MM.1S (cell line): ENCODE measurements around the gene APBA1.

ENCODE experiments used
- DNase-seq: peaks from one replicate; pipeline ENCODE4 v3.0.0-alpha.2; 2015
- H2AFZ ChIP-seq: fragments of 300-600 bp; sonication (generic); 2 replicates; pipeline ENCODE4 v1.6.0; 2016; ENCODE audit warnings: antibody characterized with exemption, low read length
- H3F3A ChIP-seq: fragments of 300-600 bp; sonication (generic); 2 replicates; pipeline ENCODE4 v1.6.1; 2016; ENCODE audit warnings: mild to moderate bottlenecking, antibody characterized with exemption, low read length, moderate library complexity, mixed read lengths; ENCODE audit not compliant: insufficient read depth
- H3K27ac ChIP-seq: fragments of 300-600 bp; sonication (generic); 2 replicates; pipeline ENCODE4 v1.5.1; 2016; ENCODE audit warnings: mild to moderate bottlenecking, low read length
- H3K27me3 ChIP-seq: fragments of 300-600 bp; sonication (generic); replicated peaks from 2 replicates; pipeline ENCODE4 v1.6.0; 2016; ENCODE audit warnings: low read length; ENCODE audit not compliant: insufficient read depth
- H3K36me3 ChIP-seq: fragments of 300-600 bp; sonication (generic); replicated peaks from 2 replicates; pipeline ENCODE4 v1.6.1; 2016; ENCODE audit warnings: mild to moderate bottlenecking, low read length, mixed read lengths; ENCODE audit not compliant: insufficient read depth
- H3K4me1 ChIP-seq: fragments of 300-600 bp; sonication (generic); 2 replicates; pipeline ENCODE4 v1.6.1; 2016; ENCODE audit warnings: low read length, mixed read lengths
- H3K4me2 ChIP-seq: fragments of 300-600 bp; sonication (generic); 2 replicates; pipeline ENCODE4 v1.6.0; 2016; ENCODE audit warnings: low read depth, low read length
- H3K4me3 ChIP-seq: fragments of 300-600 bp; sonication (generic); 2 replicates; pipeline ENCODE4 v1.5.1; 2016; ENCODE audit warnings: low read length, mixed read lengths
- H3K79me2 ChIP-seq: fragments of 300-600 bp; sonication (generic); 2 replicates; pipeline ENCODE4 v1.6.1; 2016; ENCODE audit warnings: mixed run types, low read length, mixed read lengths
- H3K9ac ChIP-seq: fragments of 300-600 bp; sonication (generic); 2 replicates; pipeline ENCODE4 v1.6.1; 2016; ENCODE audit warnings: low read length, mixed read lengths
- H3K9me2 ChIP-seq: fragments of 300-600 bp; sonication (generic); replicated peaks from 2 replicates; pipeline ENCODE4 v1.6.1; 2016; ENCODE audit warnings: mild to moderate bottlenecking, low read length, mixed read lengths; ENCODE audit not compliant: insufficient read depth
- H3K9me3 ChIP-seq: fragments of 300-600 bp; sonication (generic); replicated peaks from 2 replicates; pipeline ENCODE4 v1.6.1; 2016; ENCODE audit warnings: mild to moderate bottlenecking, low read length, mixed read lengths; ENCODE audit not compliant: insufficient read depth
- H4K20me1 ChIP-seq: fragments of 300-600 bp; sonication (generic); 2 replicates; pipeline ENCODE4 v1.6.1; 2016; ENCODE audit warnings: mild to moderate bottlenecking, low read length, moderate library complexity, mixed read lengths; ENCODE audit not compliant: insufficient read depth
- EZH2 ChIP-seq: fragments of 300-600 bp; sonication (generic); optimal IDR thresholded peaks from 2 replicates; pipeline ENCODE3; 2017; ENCODE audit warnings: low read depth, mild to moderate bottlenecking, antibody characterized with exemption, low read length, mixed read lengths
- EZH2phosphoT487 ChIP-seq: fragments of 300-600 bp; sonication (generic); IDR thresholded peaks from 2 replicates; pipeline ENCODE4 v1.6.1; 2018; ENCODE audit warnings: antibody characterized with exemption, low read length
- TF ChIP-seq, protein P1 (sequence below): fragments of 300-600 bp; sonication (generic); IDR thresholded peaks from 2 replicates; pipeline ENCODE4 v1.5.1; 2016; ENCODE audit warnings: antibody characterized with exemption, low read length, mixed read lengths

Gene APBA1

DNA sequence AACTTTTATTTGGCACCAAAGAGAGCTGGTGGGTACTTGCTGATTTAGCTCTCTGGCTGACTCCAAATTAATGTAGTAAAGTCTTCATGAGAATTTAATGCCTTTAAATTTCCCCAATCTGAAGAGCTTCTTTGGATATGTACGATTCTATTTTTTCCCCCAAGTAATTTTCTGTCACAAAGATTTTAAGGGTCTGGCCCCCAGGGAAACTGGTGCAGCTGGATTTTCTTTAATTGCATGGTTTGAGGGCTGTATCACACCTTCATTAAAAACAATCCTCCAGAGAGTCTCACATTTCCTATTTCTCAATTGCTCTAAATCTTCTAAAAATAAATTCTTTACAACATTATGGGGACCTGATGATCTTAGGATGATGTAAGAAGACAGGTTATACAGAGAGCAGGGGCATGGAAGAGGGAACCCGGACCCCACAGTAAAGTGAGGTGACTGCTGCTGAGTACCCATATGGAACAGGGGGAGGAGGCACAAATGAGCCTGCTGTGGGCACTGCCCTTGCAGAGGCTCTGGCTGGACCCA is 188.2 kb downstream of the APBA1 start:
- H4K20me1 ChIP-seq = no peaks in the 10 kb centered on the region
- no peak overlapping the region for H3K4me3 ChIP-seq
- H3K4me2 ChIP-seq = no peak overlapping the region
- H3K27ac ChIP-seq = no peak overlapping the region
- no peak overlapping the region for H2AFZ ChIP-seq
- H3K4me1 ChIP-seq = no peaks in the 10 kb centered on the region
- no peaks in the 10 kb centered on the region for H3K9me3 ChIP-seq
- no peaks in the 10 kb centered on the region for H3K27me3 ChIP-seq
- no peaks in the 10 kb centered on the region for H3F3A ChIP-seq
- no peaks in the 10 kb centered on the region for H3K36me3 ChIP-seq
- no peak for DNase-seq
- H3K79me2 ChIP-seq = no peaks in the 10 kb centered on the region
- H3K9me2 ChIP-seq = no peaks in the 10 kb centered on the region
- H3K9ac ChIP-seq = no peak overlapping the region
- TF ChIP-seq EZH2 (no peak), EZH2phosphoT487 (no peak)
- TF ChIP-seq, protein P1, sequence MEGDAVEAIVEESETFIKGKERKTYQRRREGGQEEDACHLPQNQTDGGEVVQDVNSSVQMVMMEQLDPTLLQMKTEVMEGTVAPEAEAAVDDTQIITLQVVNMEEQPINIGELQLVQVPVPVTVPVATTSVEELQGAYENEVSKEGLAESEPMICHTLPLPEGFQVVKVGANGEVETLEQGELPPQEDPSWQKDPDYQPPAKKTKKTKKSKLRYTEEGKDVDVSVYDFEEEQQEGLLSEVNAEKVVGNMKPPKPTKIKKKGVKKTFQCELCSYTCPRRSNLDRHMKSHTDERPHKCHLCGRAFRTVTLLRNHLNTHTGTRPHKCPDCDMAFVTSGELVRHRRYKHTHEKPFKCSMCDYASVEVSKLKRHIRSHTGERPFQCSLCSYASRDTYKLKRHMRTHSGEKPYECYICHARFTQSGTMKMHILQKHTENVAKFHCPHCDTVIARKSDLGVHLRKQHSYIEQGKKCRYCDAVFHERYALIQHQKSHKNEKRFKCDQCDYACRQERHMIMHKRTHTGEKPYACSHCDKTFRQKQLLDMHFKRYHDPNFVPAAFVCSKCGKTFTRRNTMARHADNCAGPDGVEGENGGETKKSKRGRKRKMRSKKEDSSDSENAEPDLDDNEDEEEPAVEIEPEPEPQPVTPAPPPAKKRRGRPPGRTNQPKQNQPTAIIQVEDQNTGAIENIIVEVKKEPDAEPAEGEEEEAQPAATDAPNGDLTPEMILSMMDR = no peak

DNA sequence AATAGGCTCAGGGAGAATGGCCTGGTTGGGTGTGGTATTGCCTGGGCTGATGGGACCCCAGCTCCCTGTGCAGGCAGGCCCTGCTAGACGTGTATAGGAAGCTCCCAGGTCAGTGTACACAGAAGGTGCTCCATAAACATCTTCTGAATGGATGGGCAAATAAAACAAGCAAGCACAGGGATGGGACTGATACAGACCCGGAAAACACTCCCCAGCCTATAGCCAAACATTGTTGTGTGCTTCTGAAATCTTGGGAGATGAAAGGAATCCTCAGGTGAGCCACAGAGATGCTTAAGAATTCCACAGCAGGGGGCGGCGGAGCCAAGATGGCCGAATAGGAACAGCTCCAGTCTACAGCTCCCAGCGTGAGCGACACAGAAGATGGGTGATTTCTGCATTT is 195.4 kb downstream of the APBA1 start:
- Histone ChIP-seq H3K9me2 (no peaks in the 10 kb centered on the region), H4K20me1 (no peaks in the 10 kb centered on the region), H3K9me3 (no peaks in the 10 kb centered on the region), H3F3A (peaks cover 9% of the 10 kb centered on the region), H2AFZ (no peak overlapping the region), H3K27ac (no peak overlapping the region), H3K4me3 (no peak overlapping the region), H3K4me2 (no peak overlapping the region), H3K36me3 (no peaks in the 10 kb centered on the region), H3K27me3 (no peaks in the 10 kb centered on the region), H3K4me1 (peaks cover 25% of the 10 kb centered on the region), H3K9ac (no peak overlapping the region), H3K79me2 (no peaks in the 10 kb centered on the region)
- no peak for DNase-seq
- TF ChIP-seq EZH2phosphoT487 = no peak
- TF ChIP-seq, protein P1 = no peak
- TF ChIP-seq EZH2 = no peak

DNA sequence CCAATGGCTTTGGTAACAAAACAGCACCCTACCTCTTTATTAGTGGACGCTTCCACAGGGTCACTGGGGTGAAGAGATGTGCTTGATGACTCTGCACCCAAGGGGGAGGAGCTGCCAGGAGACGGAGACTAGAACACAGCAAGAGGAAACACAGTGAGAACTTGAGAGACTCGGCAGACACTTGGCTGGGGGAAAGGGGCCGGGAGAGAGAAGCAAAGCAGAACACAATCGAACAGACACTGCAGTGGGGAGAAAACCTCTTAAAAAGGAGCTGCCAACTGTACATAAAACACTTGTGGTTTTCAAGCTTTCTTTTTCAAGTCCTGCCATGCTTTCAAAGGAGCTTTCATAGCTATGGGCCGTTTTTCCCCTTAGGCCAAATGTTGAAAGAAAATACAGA is 196.2 kb downstream of the APBA1 start:
- H3K79me2 ChIP-seq = no peaks in the 10 kb centered on the region
- H3K4me3 ChIP-seq = no peak overlapping the region
- H4K20me1 ChIP-seq = no peaks in the 10 kb centered on the region
- no peak overlapping the region for H3K9ac ChIP-seq
- peak overlapping the region; percentile 46 for H3K4me2 ChIP-seq
- H3K27ac ChIP-seq = peak overlapping the region; percentile 59; the same call in 1 of the 2 replicates
- H3K27me3 ChIP-seq = no peaks in the 10 kb centered on the region
- no peaks in the 10 kb centered on the region for H3K36me3 ChIP-seq
- peaks cover 25% of the 10 kb centered on the region for H3K4me1 ChIP-seq
- H3K9me2 ChIP-seq = no peaks in the 10 kb centered on the region
- H2AFZ ChIP-seq = peak overlapping the region; percentile 37
- TF ChIP-seq EZH2 (no peak), EZH2phosphoT487 (no peak)
- no peaks in the 10 kb centered on the region for H3K9me3 ChIP-seq
- peak; percentile 72 for DNase-seq
- peaks cover 9% of the 10 kb centered on the region for H3F3A ChIP-seq

DNA sequence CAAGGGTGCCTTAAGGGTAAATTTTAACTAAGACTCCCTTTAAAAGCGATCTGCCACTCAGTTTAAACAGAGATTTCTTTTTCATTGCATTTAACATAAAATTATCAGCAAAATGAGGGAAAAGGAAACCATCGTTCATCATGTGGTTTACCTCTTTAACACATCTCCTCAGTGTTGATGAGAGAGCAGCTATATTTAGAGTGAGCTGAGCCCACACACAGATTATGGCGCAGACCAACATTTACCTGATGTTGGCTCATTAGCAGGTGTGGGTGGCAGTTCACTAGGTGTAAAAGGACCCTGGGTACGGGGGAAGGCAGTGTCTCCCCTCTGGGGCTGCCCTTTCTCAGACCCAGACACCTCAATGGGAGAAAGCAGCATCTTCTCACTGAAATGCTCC is 197.3 kb downstream of the APBA1 start:
- Histone ChIP-seq H4K20me1 (no peaks in the 10 kb centered on the region), H3K4me3 (no peak overlapping the region), H3K9me2 (no peaks in the 10 kb centered on the region), H3K4me2 (peak overlapping the region; percentile 46), H3K27ac (peak overlapping the region; percentile 59), H3F3A (peaks cover 9% of the 10 kb centered on the region), H3K4me1 (peaks cover 25% of the 10 kb centered on the region), H2AFZ (peak overlapping the region; percentile 40), H3K9ac (no peak overlapping the region), H3K79me2 (no peaks in the 10 kb centered on the region), H3K27me3 (no peaks in the 10 kb centered on the region), H3K36me3 (no peaks in the 10 kb centered on the region), H3K9me3 (no peaks in the 10 kb centered on the region)
- TF ChIP-seq EZH2 (no peak), EZH2phosphoT487 (no peak)
- TF ChIP-seq, protein P1 = no peak
- DNase-seq = peak; percentile 69
